HG03025 (cell line): ENCODE data around the gene IL6R.
"Not testable (repeated sequence)": the region's sequence is repeated elsewhere in the genome, so short reads cannot be mapped to it uniquely, and the experiment has no call there.

Experiments used
- ATAC-seq: cut with Tn5 transposase; IDR thresholded peaks from one replicate; pipeline ENCODE4 v1.9.1; 2021; ENCODE audit warnings: mild to moderate bottlenecking, moderate library complexity; ENCODE audit not compliant: unreplicated experiment, low FRiP score

Gene IL6R

GRCh38 chr1:154471304-154471703 is 66.2 kb downstream of the IL6R start:
- no peak for ATAC-seq

GRCh38 chr1:154474802-154475201 is 69.7 kb downstream of the IL6R start:
- no peak for ATAC-seq

- no peak for ATAC-seq
Observed at GRCh38 chr1:154476791-154477190, 71.6 kb downstream of the IL6R start.

GRCh38 chr1:154478013-154478412 is 72.9 kb downstream of the IL6R start:
- ATAC-seq: no peak

- ATAC-seq: no peak
Observed at GRCh38 chr1:154478639-154479038, 73.5 kb downstream of the IL6R start.

- no peak for ATAC-seq
Observed at GRCh38 chr1:154479764-154480421, 74.8 kb downstream of the IL6R start.

GRCh38 chr1:154481053-154481452 is 75.9 kb downstream of the IL6R start:
- ATAC-seq: no peak

GRCh38 chr1:154483941-154484803 is 79.0 kb downstream of the IL6R start:
- ATAC-seq: no peak

GRCh38 chr1:154485106-154485505 is 80.0 kb downstream of the IL6R start:
- no peak for ATAC-seq

GRCh38 chr1:154485910-154486496 is 80.9 kb downstream of the IL6R start:
- ATAC-seq: no peak

- ATAC-seq: not testable (repeated sequence)
Observed at GRCh38 chr1:154486756-154487155, 81.6 kb downstream of the IL6R start.

GRCh38 chr1:154488922-154489321 is 83.8 kb downstream of the IL6R start:
- no peak for ATAC-seq

- ATAC-seq: no peak
Observed at GRCh38 chr1:154489695-154490274, 84.6 kb downstream of the IL6R start.

- ATAC-seq: no peak
Observed at GRCh38 chr1:154490317-154490716, 85.2 kb downstream of the IL6R start.

- no peak for ATAC-seq
Observed at GRCh38 chr1:154492115-154492514, 87.0 kb downstream of the IL6R start.

GRCh38 chr1:154493276-154493675 is 88.1 kb downstream of the IL6R start:
- no peak for ATAC-seq

- no peak for ATAC-seq
Observed at GRCh38 chr1:154495496-154496273, 90.5 kb downstream of the IL6R start.

- no peak for ATAC-seq
Observed at GRCh38 chr1:154496383-154496782, 91.2 kb downstream of the IL6R start.

GRCh38 chr1:154497026-154497806 is 92.1 kb downstream of the IL6R start:
- no peak for ATAC-seq

GRCh38 chr1:154499446-154499845 is 94.3 kb downstream of the IL6R start:
- ATAC-seq: no peak
